ENCODE results near the gene NPBWR2.

The NPBWR2 gene

DNA sequence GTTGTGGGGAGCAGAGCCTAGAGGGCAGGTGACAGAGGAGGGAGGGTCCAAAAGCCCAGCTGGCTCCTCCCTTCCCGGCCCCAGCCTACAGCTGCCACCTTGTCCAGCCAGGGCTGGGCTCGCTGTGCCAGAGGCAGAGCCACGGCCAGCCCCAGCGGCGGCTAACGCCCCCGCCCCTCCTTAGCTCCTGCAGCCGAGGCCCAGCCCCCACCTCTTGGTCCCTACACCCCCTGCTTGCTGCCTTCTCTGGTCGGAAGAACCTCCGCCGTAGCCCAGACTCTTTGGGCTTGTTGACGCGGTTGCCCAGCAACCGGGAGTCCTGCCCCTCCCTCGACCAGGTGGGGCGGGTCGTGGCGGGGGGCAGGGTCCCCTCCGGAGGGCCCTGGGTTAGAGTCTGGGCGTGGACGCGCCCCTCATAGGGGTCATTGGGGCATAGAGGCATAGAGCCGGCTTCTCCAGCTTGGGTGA is 22.6 kb downstream of the NPBWR2 start:
- DNase-seq (ENCODE audit: low read depth in 2 of 2): no peak

DNA sequence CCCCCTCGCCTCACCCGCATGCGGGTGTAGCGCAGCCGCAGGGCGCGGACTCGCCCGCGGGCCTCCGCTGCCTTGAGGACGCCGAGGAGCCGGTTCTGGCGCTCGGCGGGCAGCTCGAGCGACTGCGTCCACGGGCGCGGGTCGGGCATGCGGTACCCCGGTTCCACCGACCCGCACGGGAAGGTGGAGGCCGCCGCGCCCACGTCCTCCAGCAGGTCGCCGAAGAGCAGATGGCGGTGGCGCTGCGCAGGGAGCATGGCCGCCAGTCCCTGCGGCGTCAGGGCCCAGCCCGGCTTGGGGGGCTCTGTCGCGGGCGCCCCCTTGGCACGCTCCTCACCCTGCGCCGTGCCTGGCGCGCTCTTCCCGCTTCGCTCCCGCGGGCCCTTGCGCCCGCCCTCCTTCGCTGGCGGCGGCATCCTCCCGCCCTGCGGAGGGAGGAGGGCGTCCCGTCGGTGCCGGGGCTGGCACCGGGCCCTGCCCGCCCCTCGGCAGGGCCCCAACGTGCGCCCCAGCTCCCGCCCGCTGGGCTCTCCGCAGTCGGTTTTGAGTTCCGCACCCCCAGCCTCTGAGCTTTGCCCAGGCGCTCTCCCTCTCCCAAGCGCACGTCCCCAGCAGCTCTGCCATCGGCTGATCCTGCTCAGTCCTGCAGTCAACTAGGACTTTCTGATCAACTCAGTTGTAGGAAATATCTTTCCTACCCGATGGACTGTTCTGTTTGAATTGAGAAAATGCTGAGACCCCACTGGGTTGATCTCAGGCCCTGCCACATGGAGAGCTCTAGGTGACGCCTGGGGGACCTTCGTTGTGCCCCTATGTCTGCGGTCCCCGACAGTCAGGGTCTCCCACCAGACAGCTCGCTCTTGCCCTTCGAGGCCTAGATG is 23.3 kb downstream of the NPBWR2 start, which contains the start of gene LKAAEAR1:
LKAAEAR1 (minus strand) TSS at position 595 of the 881 bp plus-strand sequence; CDS start at position 416, 179 bp downstream.
- no peak for DNase-seq (ENCODE audit: low read depth in 2 of 2)

- no peak for DNase-seq (ENCODE audit: low read depth in 2 of 2)
Observed at GRCh38 chr20:64083378-64083803, 24.0 kb downstream of the NPBWR2 start.

DNA sequence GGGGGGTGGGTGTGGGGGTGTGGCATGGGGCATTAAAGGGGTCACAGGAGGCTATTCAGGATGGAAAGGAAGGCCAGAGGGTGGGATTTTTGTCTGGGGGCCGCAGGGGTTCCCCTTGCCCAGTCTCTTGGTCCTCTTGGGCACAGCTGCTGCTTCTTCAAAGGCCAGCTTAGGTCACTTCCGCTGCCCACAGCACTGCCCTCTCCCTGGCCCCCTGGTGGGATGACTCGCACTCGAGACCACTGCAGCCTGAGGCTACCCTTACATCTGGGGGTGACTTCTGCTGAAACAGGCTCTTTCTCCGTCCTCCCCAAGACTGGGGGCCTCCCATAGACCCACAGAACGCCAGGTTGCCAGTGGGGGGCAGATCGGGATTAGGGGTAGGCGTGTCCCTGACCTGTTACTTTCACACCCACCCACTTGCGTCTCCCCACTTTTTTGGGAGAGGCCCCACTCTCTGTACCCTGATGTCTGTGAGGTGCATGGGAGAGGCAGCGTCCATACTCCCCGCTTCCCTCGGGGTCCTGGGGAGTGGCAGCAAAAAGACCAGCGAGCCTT is 24.5 kb downstream of the NPBWR2 start:
- DNase-seq (ENCODE audit: low read depth in 2 of 2): no peak

GRCh38 chr20:64082126-64082731 is 25.1 kb downstream of the NPBWR2 start:
- DNase-seq (ENCODE audit: low read depth in 2 of 2): no peak

- no peak for DNase-seq (ENCODE audit: low read depth in 2 of 2)
Observed at GRCh38 chr20:64081624-64081964, 25.8 kb downstream of the NPBWR2 start.

DNA sequence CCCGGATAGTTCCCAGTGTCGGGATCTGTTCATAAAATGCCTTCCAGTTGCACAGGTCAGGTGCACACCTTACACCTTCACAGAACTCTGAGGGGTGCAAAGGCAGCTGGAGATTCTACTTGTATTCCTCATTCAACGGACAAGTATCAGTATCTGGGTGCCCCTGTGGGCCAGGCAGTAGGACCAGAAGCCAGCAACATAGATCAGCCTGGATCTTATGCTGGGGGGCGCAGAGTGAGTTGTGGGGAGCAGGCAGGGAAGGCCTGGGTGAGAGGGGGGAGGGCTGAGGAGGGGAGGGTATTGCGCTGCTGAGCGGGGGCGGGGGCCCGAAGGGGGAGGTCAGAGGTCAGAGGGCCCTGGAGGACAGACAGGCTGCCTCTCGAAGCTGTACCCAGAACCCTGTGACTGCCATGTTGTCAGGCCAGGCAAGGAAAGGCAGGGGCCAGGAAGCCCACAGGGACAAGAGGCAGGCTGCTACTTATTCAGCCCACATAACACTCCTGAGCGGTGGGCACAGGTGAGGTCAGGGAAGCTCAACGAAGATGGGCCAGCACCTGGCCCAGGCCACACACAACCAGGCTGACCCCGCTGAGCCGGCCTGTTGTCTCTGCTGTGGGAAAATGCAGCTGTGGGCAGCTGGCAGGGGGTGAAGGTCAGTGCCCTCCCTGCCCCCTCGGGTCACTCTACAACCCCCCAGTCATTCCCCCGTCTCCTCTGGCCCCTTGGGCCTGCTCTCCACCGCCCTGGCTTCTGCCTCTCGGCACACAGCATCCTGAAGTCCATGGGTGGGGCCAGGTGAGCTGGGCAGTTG is 26.3 kb downstream of the NPBWR2 start:
- no peak for DNase-seq (ENCODE audit: low read depth in 2 of 2)

DNA sequence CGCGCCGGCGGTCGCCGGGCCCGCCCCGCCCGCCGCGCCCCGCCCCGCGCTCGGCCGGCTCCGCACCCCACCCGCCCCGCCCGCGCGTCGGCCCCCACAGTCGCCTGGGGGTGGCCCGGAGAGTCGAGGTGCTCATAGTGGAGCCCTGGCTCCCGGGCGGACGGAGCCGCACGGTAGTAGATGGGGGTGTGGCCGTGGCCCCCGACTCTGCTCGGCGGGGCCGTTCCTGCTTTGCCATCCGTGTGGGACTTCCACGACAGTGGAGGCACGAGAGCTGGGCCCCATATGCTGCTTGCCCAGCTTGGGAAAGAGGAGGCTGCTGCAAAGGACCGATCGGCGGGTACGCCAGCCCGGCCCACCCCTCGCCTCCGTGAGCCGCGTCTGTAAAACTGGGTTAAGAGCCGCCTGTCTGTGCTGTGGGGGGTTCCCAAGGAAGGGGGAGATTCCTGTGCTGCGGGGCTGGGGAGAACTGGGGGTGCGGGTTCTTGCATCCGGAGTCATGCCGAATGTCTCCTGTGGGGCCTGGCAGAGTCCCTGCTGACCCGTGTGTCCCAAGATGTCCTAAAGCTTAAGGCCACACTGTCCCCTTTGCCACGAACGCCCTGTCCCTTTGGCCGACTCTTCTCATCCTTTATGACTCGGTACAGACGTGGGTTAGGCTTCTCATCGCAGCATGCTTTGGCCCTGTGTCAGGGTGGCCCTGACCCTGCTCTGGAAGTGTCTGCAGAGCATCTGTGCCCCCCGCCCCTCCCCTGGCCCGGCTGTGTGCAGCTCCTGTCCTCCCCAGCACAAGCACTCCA is 27.2 kb downstream of the NPBWR2 start, which contains the start of gene OPRL1:
OPRL1 (plus strand) TSS at position 70 of the 800 bp plus-strand sequence. CDS start 12,639 bp downstream, outside the sequence.
- DNase-seq (ENCODE audit: low read depth in 2 of 2): no peak

- DNase-seq (ENCODE audit: low read depth in 2 of 2): no peak
Observed at GRCh38 chr20:64079273-64080012, 27.9 kb downstream of the NPBWR2 start, which contains the start of gene RGS19. Gene RGS19 (minus strand): TSS chr20:64079518. CDS start chr20:64076886, 2,632 bp downstream.

GRCh38 chr20:64078934-64079272 is 28.5 kb downstream of the NPBWR2 start:
- no peak for DNase-seq (ENCODE audit: low read depth in 2 of 2)

- no peak for DNase-seq (ENCODE audit: low read depth in 2 of 2)
Observed at GRCh38 chr20:64077876-64078551, 29.4 kb downstream of the NPBWR2 start.

- DNase-seq (ENCODE audit: low read depth in 2 of 2): no peak
Observed at GRCh38 chr20:64077541-64077875, 29.9 kb downstream of the NPBWR2 start.

DNA sequence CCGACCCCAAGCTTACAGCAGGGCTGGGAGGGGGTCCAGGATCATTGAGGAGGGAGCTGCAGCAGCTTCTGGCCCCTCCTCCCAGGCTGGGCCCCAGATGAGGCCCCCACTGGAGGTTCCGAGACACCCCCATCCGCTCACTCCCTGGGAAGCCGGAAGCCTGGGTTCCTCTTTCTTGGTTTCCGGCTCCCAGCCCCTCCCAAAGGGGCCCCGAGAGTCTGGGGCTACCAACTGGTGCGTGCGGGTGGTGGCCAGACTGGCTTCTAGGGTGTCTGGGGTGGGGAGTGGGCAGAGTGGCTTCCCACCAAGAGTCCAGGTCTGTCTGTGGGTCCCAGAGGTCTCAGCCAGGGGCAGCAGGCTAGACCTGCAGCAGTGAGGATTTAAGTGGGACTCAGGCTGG is 30.3 kb downstream of the NPBWR2 start:
- no peak for DNase-seq (ENCODE audit: low read depth in 2 of 2)

GRCh38 chr20:64076061-64076997 is 31.0 kb downstream of the NPBWR2 start:
- no peak for DNase-seq (ENCODE audit: low read depth in 2 of 2)

DNA sequence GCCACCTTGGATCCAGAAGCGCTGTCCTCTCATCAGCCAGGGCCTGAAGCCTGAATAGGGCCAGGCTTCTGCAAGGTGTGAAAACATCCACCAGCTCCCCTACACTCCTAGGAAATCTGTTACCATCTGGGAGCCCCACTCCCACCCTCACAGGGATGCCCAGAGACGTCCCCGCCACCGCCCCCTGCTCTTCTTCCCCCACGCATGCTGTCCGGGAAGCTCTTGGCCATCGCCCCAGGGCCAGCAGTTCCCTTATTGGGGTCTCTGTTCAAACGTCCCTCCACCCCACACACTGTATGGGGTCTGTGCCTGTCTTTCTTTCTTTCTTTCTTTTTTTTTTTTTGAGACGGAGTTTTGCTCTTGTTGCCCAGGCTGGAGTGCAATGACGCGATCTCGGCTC is 31.8 kb downstream of the NPBWR2 start:
- no peak for DNase-seq (ENCODE audit: low read depth in 2 of 2)

- no peak for DNase-seq (ENCODE audit: low read depth in 2 of 2)
Observed at GRCh38 chr20:64074963-64075362, 32.4 kb downstream of the NPBWR2 start.

GRCh38 chr20:64074184-64074789 is 33.1 kb downstream of the NPBWR2 start:
- DNase-seq (ENCODE audit: low read depth in 2 of 2): no peak

Measured in activated CD8-positive, alpha-beta memory T cell treated with anti-CD3 and anti-CD28 coated beads for 4 hours (primary cell).